Neutrophil (primary cell): ENCODE results near the gene GGTLC1.

Source experiments
- H3K27ac ChIP-seq: fragments of 200-600 bp; sonication (generic); 2 replicates; pipeline ENCODE4 v1.5.1; 2016; ENCODE audit warnings: mild to moderate bottlenecking, moderate library complexity
- H3K27me3 ChIP-seq: fragments of 200-600 bp; sonication (generic); 2 replicates; pipeline ENCODE4 v1.6.0; 2016; ENCODE audit warnings: mild to moderate bottlenecking
- H3K36me3 ChIP-seq: fragments of 200-600 bp; sonication (generic); 2 replicates; pipeline ENCODE4 v1.5.1; 2017
- H3K4me1 ChIP-seq, 2 experiments: fragments of 200-600 bp in 1 of 2; sonication (generic) in 1 of 2; 1 replicate in 1 of 2; 2 replicates in 1 of 2; pipeline versions ENCODE4 v1.5.1 to v1.6.1; 2013 to 2016; ENCODE audit warnings: low read depth in 1 of 2, low read length in 1 of 2, mild to moderate bottlenecking in 1 of 2, moderate library complexity in 1 of 2; ENCODE audit not compliant: control insufficient read depth in 1 of 2, insufficient read depth in 1 of 2
- H3K4me3 ChIP-seq, 2 experiments: fragments of 200-600 bp in 1 of 2; sonication (generic) in 1 of 2; 1 replicate in 1 of 2; 2 replicates in 1 of 2; pipeline ENCODE4 v1.5.1; 2013 to 2016; ENCODE audit warnings: low read depth in 1 of 2, low read length in 1 of 2, mild to moderate bottlenecking in 1 of 2, moderate library complexity in 1 of 2
- H3K9me3 ChIP-seq: fragments of 200-600 bp; sonication (generic); 2 replicates; pipeline ENCODE4 v1.5.1; 2016
- CTCF ChIP-seq: fragments of 200-600 bp; sonication (generic); IDR thresholded peaks from 2 replicates; pipeline ENCODE4 v1.5.1; 2016; ENCODE audit warnings: antibody characterized with exemption

Gene GGTLC1

GRCh38 chr20:24027229-24027628 lies 38.6 kb upstream of the GGTLC1 start:
- H3K4me1 ChIP-seq, result peaks cover 0 to 11% of the 10 kb centered on the region in 2 experiments
- H3K9me3 ChIP-seq, result no peaks in the 10 kb centered on the region
- peak overlapping the region; percentile 66 for H3K27ac ChIP-seq
- H3K36me3 ChIP-seq, result no peaks in the 10 kb centered on the region
- H3K27me3 ChIP-seq, result no peaks in the 10 kb centered on the region
- TF ChIP-seq CTCF, result no peak
- no peak overlapping the region for H3K4me3 ChIP-seq

- Histone ChIP-seq H3K4me1 (peaks cover 0 to 7% of the 10 kb centered on the region in 2 experiments), H3K4me3 (no peak overlapping the region), H3K27me3 (no peaks in the 10 kb centered on the region), H3K9me3 (no peaks in the 10 kb centered on the region), H3K27ac (no peak overlapping the region), H3K36me3 (no peaks in the 10 kb centered on the region)
- no peak for TF ChIP-seq CTCF
Measured at GRCh38 chr20:24022621-24023180, 34.1 kb upstream of the GGTLC1 start.

DNA sequence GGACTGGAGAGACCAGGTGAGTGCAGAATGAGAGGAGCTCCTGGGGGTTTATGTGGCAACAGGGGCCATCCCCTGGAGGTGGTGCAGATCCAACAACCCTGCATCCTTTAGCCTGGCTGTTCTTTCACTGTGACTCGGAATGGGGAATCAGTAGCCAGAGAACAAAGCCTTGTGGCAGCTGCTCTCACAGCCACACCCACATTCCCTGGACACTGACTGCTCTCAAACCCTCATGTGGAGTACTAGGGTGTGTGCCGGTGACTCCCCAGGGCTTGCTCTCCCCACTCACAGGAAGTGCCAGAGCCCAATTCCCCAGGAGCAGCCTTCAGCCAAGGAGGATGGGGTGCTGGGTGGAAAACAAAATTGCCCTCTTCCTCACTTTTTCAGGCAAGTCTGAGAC lies 30.2 kb upstream of the GGTLC1 start:
- Histone ChIP-seq H3K27ac (no peak overlapping the region), H3K9me3 (no peaks in the 10 kb centered on the region), H3K27me3 (no peaks in the 10 kb centered on the region), H3K4me1 (no peaks in the 10 kb centered on the region), H3K4me3 (no peak overlapping the region), H3K36me3 (no peaks in the 10 kb centered on the region)
- no peak for TF ChIP-seq CTCF

DNA sequence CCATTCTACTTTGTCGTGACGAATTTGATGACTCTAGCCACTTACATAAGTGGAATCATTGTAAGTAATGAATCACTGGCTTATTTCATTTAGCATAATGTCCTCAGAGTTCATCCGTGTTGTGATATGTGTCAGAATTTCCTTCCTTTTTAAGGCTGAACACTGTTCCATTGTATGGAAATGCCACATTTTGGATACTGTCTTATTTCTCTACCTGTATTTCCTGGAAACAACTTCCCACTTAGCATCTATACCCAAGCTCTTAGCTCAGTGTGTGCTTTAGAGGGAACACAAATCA lies 28.8 kb upstream of the GGTLC1 start:
- Histone ChIP-seq H3K36me3 (no peaks in the 10 kb centered on the region), H3K27me3 (no peaks in the 10 kb centered on the region), H3K4me3 (no peak overlapping the region), H3K27ac (no peak overlapping the region), H3K9me3 (no peaks in the 10 kb centered on the region), H3K4me1 (no peaks in the 10 kb centered on the region)
- no peak for TF ChIP-seq CTCF

DNA sequence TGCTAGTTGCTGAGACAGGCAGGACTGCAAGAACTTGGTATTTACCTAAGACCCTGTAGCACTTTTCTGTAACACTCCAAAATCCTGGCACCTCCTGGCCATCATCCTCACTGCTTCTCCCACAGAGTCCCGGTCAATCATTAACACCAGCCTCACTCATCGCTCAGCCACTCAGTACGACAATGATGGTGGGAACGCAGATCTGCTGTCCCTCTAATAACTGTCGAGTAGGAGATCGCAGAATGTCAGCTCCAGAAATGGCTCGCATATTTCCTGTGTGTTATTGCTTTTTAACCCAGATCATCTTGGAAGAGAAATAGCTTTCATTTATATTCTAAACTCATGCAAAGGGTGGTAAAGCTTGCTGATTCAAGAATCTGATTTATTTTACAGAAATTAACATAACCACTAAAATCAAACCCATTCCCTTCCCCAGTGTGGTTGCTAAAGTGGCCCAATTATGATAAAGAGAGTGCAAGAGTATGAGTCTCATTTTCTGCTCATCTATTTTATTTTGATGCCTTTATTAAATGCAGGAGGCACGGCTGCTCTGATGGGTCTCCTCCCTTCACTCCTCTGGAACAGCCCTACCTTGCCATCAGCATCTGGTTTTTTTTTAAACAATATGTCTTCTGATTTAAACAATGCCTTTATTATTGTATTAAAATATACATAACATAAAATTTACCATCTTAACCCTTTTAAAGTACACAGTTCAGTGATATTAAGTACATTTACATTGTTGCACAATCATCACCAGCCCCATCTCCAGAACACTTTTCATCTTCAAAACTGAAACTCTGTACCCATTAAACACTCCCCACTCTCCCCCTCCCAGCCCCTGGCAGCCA lies 28.3 kb upstream of the GGTLC1 start:
- Histone ChIP-seq H3K27ac (no peak overlapping the region), H3K36me3 (no peaks in the 10 kb centered on the region)
- no peak for TF ChIP-seq CTCF

More for the DNA sequence above, 28.3 kb upstream of the GGTLC1 start:
- Histone ChIP-seq H3K27me3 (no peaks in the 10 kb centered on the region), H3K4me1 (peaks cover 0 to under 1% of the 10 kb centered on the region in 2 experiments), H3K9me3 (no peaks in the 10 kb centered on the region), H3K4me3 (no peak overlapping the region)
